Measurements from ENCODE around the gene SEMA6B.

DNA sequence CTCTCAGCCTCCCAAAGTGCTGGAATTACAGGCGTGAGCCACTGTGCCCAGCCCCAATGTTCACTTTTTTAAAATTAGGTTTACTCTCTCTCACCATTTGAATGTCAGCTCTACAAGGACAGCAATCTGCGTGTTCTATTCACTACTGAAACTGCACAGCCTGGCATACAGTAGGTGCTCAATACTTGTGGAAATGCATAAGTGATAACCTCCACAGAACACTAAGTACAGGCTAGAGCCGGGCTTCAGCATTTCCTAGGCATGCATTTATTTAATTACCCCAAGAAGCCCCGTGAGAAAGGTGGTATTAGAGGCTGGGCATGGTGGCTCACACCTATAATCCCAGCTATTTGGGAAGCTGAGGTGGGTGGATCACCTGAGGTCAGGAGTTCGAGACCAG lies 46.7 kb upstream of the SEMA6B start:
- no peak for TF ChIP-seq RAD21 (IDR thresholded peaks at IDR 0.05 in 1 of 2, conservative IDR thresholded peaks at IDR 0.05 in 1 of 2; ENCODE audit: low read depth in 2 of 2, low read length in 2 of 2)
- TF ChIP-seq, protein P1, sequence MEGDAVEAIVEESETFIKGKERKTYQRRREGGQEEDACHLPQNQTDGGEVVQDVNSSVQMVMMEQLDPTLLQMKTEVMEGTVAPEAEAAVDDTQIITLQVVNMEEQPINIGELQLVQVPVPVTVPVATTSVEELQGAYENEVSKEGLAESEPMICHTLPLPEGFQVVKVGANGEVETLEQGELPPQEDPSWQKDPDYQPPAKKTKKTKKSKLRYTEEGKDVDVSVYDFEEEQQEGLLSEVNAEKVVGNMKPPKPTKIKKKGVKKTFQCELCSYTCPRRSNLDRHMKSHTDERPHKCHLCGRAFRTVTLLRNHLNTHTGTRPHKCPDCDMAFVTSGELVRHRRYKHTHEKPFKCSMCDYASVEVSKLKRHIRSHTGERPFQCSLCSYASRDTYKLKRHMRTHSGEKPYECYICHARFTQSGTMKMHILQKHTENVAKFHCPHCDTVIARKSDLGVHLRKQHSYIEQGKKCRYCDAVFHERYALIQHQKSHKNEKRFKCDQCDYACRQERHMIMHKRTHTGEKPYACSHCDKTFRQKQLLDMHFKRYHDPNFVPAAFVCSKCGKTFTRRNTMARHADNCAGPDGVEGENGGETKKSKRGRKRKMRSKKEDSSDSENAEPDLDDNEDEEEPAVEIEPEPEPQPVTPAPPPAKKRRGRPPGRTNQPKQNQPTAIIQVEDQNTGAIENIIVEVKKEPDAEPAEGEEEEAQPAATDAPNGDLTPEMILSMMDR (IDR thresholded peaks at IDR 0.05; ENCODE audit: control extremely low read depth in 1 of 3, insufficient read depth in 1 of 3, low read depth in 1 of 3, low read length in 3 of 3) = no peak
- no peak for TF ChIP-seq POLR2A (IDR thresholded peaks at IDR 0.05; ENCODE audit: control extremely low read depth in 1 of 2, low read depth in 2 of 2, low read length in 2 of 2)

Data from H1 (cell line).